RPMI8226 (cell line): ENCODE results near the gene FRMD4A.
"Not testable (repeated sequence)": the region's sequence is repeated elsewhere in the genome, so short reads cannot be mapped to it uniquely, and the experiment has no call there.

Source experiments
- DNase-seq: peaks from one replicate; pipeline ENCODE4 v3.0.0-alpha.2; 2015

FRMD4A gene

GRCh38 chr10:13795653-13796555 is 534.8 kb downstream of the FRMD4A start:
- DNase-seq = no peak

GRCh38 chr10:13794992-13795612 is 535.6 kb downstream of the FRMD4A start:
- DNase-seq = no peak

GRCh38 chr10:13792006-13792405 is 538.7 kb downstream of the FRMD4A start:
- no peak for DNase-seq

- no peak for DNase-seq
These were observed 539.2 kb downstream of the FRMD4A start for GRCh38 chr10:13791483-13791882.

- no peak for DNase-seq
These were observed 540.5 kb downstream of the FRMD4A start for GRCh38 chr10:13790196-13790595.

- no peak for DNase-seq
These were observed 541.3 kb downstream of the FRMD4A start for GRCh38 chr10:13789448-13789829.

GRCh38 chr10:13788711-13789447 is 541.8 kb downstream of the FRMD4A start:
- DNase-seq = no peak

GRCh38 chr10:13788320-13788600 is 542.5 kb downstream of the FRMD4A start:
- DNase-seq = no peak

GRCh38 chr10:13787015-13787421 is 543.7 kb downstream of the FRMD4A start:
- DNase-seq = no peak

GRCh38 chr10:13784067-13784466 is 546.7 kb downstream of the FRMD4A start:
- DNase-seq = peak; percentile 49

GRCh38 chr10:13779748-13780147 is 551.0 kb downstream of the FRMD4A start:
- no peak for DNase-seq

- DNase-seq = not testable (repeated sequence)
These were observed 552.1 kb downstream of the FRMD4A start for GRCh38 chr10:13778693-13778960.

- no peak for DNase-seq
These were observed 553.8 kb downstream of the FRMD4A start for GRCh38 chr10:13776861-13777311.

- no peak for DNase-seq
These were observed 554.6 kb downstream of the FRMD4A start for GRCh38 chr10:13775786-13776775.

GRCh38 chr10:13774303-13774893 is 556.3 kb downstream of the FRMD4A start:
- DNase-seq = no peak

GRCh38 chr10:13773496-13774170 is 557.1 kb downstream of the FRMD4A start:
- no peak for DNase-seq

GRCh38 chr10:13773043-13773442 is 557.7 kb downstream of the FRMD4A start:
- DNase-seq = no peak

GRCh38 chr10:13771992-13772391 is 558.7 kb downstream of the FRMD4A start:
- no peak for DNase-seq

- no peak for DNase-seq
These were observed 559.8 kb downstream of the FRMD4A start for GRCh38 chr10:13770760-13771493.

GRCh38 chr10:13769946-13770345 is 560.8 kb downstream of the FRMD4A start:
- DNase-seq = no peak

- DNase-seq = no peak
These were observed 563.0 kb downstream of the FRMD4A start for GRCh38 chr10:13767676-13768178.
